Neutrophil (primary cell): ENCODE data around the gene SYNJ2.

Source experiments
- H3K27ac ChIP-seq: fragments of 200-600 bp; sonication (generic); 2 replicates; pipeline ENCODE4 v1.5.1; 2016; ENCODE audit warnings: mild to moderate bottlenecking, moderate library complexity
- H3K27me3 ChIP-seq: fragments of 200-600 bp; sonication (generic); 2 replicates; pipeline ENCODE4 v1.6.0; 2016; ENCODE audit warnings: mild to moderate bottlenecking
- H3K36me3 ChIP-seq: fragments of 200-600 bp; sonication (generic); 2 replicates; pipeline ENCODE4 v1.5.1; 2017
- H3K4me1 ChIP-seq, 2 experiments: fragments of 200-600 bp in 1 of 2; sonication (generic) in 1 of 2; 1 replicate in 1 of 2; 2 replicates in 1 of 2; pipeline versions ENCODE4 v1.5.1 to v1.6.1; 2013 to 2016; ENCODE audit warnings: low read depth in 1 of 2, low read length in 1 of 2, mild to moderate bottlenecking in 1 of 2, moderate library complexity in 1 of 2; ENCODE audit not compliant: control insufficient read depth in 1 of 2, insufficient read depth in 1 of 2
- H3K4me3 ChIP-seq, 2 experiments: fragments of 200-600 bp in 1 of 2; sonication (generic) in 1 of 2; 1 replicate in 1 of 2; 2 replicates in 1 of 2; pipeline ENCODE4 v1.5.1; 2013 to 2016; ENCODE audit warnings: low read depth in 1 of 2, low read length in 1 of 2, mild to moderate bottlenecking in 1 of 2, moderate library complexity in 1 of 2
- H3K9me3 ChIP-seq: fragments of 200-600 bp; sonication (generic); 2 replicates; pipeline ENCODE4 v1.5.1; 2016
- TF ChIP-seq, protein P1 (sequence below): fragments of 200-600 bp; sonication (generic); IDR thresholded peaks from 2 replicates; pipeline ENCODE4 v1.5.1; 2016; ENCODE audit warnings: antibody characterized with exemption

The SYNJ2 gene

DNA sequence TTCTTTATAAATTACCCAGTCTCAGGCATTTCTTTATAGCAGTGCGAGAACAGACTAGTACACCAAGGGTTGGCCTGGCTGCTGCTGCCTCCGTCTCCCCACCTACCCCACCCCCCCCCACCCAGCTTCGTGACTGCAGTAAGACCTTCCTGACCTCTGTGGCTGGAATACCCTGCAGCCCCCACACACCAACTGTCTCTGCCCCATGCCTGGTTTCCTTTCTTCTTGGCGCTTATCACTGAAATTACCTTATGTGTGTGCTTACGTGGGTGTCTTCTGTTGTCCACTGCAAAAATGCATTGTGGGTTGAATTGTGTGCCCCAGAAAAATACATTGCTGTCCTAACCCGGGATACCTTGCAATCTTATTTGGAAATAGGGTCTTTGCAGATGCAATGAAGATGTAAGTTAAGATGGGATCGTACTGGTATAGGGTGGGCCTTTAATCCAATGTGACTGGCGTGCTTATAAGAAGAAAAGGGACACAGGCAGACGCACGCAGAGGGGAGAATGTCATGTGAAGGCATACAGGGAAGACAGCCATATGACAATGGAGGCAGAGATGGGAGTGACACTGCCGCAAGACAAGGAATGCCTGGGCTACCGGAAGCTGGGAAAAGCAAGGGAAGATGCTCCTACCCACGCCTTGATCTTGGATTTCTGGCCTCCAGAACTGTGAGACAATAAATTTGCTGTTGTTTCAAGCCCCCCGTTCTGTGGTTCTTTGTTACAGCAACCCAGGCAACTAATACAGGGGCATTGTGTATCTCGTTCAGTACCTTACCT lies 15.4 kb downstream of the SYNJ2 start:
- peaks cover 8 to 12% of the 10 kb centered on the region in 2 experiments for H3K4me1 ChIP-seq
- no peaks in the 10 kb centered on the region for H3K36me3 ChIP-seq
- H3K27ac ChIP-seq, result no peak overlapping the region
- no peak overlapping the region for H3K4me3 ChIP-seq
- H3K9me3 ChIP-seq, result no peaks in the 10 kb centered on the region
- TF ChIP-seq, protein P1, sequence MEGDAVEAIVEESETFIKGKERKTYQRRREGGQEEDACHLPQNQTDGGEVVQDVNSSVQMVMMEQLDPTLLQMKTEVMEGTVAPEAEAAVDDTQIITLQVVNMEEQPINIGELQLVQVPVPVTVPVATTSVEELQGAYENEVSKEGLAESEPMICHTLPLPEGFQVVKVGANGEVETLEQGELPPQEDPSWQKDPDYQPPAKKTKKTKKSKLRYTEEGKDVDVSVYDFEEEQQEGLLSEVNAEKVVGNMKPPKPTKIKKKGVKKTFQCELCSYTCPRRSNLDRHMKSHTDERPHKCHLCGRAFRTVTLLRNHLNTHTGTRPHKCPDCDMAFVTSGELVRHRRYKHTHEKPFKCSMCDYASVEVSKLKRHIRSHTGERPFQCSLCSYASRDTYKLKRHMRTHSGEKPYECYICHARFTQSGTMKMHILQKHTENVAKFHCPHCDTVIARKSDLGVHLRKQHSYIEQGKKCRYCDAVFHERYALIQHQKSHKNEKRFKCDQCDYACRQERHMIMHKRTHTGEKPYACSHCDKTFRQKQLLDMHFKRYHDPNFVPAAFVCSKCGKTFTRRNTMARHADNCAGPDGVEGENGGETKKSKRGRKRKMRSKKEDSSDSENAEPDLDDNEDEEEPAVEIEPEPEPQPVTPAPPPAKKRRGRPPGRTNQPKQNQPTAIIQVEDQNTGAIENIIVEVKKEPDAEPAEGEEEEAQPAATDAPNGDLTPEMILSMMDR, result no peak
- H3K27me3 ChIP-seq, result no peaks in the 10 kb centered on the region

DNA sequence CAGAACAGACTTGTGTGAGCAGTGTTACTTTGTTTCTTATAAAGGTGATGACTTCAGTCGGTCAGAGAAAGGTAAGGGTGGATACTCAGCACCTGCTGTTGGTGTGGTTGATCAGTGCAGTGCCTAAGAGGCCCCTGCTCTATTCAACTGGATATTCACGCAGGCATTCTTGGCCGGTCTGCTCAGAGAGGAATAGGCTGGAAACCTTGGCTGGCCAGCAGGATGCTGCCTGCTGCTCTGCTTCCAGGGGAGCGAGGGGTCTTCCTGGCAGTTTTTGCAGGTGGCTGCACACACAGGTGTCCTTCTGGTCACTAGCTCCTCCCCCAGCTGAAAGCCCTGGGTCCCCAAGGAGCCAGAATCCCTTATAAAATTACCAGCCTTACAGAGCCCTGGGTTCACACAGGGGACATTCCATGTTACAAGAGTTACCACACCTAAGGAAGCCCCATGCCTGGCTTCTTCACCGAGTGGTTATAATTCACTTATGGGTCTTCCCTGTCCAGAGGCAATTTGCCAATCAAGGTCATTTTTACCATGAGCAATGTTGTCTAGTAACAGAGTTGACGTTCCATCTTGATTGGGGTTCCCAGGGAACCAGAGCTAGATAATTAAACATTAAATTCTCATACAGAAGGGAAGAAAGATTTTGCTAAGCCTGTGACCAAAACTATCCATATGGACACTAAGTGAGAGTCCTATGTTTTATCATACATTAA lies 16.4 kb downstream of the SYNJ2 start:
- Histone ChIP-seq H3K4me3 (no peak overlapping the region), H3K36me3 (no peaks in the 10 kb centered on the region), H3K27ac (no peak overlapping the region), H3K4me1 (peaks cover 15 to 19% of the 10 kb centered on the region in 2 experiments), H3K27me3 (no peaks in the 10 kb centered on the region), H3K9me3 (no peaks in the 10 kb centered on the region)
- TF ChIP-seq, protein P1, result no peak

DNA sequence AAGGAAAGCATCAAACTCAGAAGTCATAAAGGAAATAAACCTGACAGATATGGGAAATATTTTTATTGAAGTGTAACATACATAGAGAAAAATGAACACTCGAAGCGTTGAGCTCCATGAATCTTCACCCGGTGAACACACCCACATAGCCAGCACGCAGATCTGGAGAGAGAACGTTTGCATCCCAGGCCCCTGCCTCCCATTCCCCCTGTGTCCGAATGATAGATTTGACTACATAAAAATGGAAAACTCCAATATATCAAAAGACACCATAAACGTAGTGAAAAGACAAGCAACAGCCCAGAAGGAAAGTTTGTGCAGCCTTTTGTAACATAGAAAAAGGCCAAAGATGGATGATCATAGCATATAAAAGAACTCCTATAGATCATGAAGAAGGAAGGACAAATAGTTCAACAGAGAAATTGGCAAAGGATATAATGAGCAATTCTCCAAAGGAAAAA lies 17.1 kb downstream of the SYNJ2 start:
- Histone ChIP-seq H3K4me1 (peaks cover 21 to 26% of the 10 kb centered on the region in 2 experiments), H3K9me3 (no peaks in the 10 kb centered on the region)

DNA sequence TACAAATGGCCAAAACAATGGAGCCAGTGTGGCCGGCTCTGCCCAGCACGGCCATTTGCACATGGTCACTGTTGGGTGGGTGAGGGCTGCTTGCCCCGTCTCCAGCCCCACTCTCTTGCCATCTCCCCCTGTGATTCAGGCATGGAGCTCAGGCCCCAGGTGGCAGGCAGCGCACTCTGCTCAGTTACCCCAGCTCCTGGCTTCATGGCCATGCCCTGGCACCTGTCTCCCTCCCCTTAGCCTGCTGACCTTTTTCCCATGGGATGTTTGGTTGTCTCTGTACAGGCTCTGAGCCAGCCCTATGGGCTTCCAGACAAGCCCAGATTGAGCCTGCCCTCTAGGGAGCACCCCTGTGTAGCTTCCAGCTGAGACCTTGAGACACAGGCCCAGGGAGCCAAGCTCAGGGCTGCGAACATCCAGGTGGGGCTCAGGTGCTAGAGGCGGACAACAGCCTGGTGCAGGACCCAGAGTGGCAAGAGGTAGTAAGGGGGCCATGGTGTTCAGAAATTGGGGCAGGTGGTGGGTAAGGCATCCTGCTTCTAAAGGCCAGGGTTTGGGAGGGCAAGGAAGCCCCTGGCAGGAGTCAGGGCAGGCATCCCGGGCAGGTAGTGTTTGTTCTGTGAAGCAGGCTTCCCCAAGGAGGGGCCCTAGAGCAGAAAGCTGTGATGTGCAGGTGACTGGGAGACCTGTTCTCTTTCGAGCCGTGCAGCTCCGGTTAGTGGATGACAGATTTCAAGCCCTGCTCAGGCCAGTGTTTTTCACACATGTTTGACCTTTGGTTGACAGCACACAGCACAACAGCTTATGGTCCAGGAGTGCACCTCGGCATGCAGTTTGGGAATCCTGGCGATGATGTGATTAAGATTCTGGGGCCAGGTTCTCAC lies 17.7 kb downstream of the SYNJ2 start:
- Histone ChIP-seq H3K4me1 (peaks cover 27 to 28% of the 10 kb centered on the region in 2 experiments), H3K4me3 (no peak overlapping the region), H3K36me3 (no peaks in the 10 kb centered on the region), H3K27ac (no peak overlapping the region), H3K9me3 (no peaks in the 10 kb centered on the region), H3K27me3 (no peaks in the 10 kb centered on the region)
- TF ChIP-seq, protein P1, result no peak

More for the DNA sequence above, 17.1 kb downstream of the SYNJ2 start:
- TF ChIP-seq, protein P1, result no peak
- H3K27ac ChIP-seq, result no peak overlapping the region
- no peaks in the 10 kb centered on the region for H3K27me3 ChIP-seq
- H3K36me3 ChIP-seq, result no peaks in the 10 kb centered on the region
- H3K4me3 ChIP-seq, result no peak overlapping the region
